Prostate gland (tissue), 2 donors: Measurements from ENCODE around the gene METTL1.

ENCODE experiments used
- CTCF ChIP-seq, 4 experiments: fragments of 200-600 bp in 2 of 4; fragments of 450-650 bp in 2 of 4; sonication (generic) in 2 of 4; IDR thresholded peaks; 1 replicate in 3 of 4; 2 replicates in 1 of 4; pipeline ENCODE4 v1.5.1; 2016 to 2019; ENCODE audit warnings: antibody characterized with exemption in 4 of 4, mild to moderate bottlenecking in 2 of 4, moderate library complexity in 2 of 4
- POLR2A ChIP-seq: fragments of 450-650 bp; IDR thresholded peaks from one replicate; pipeline ENCODE4 v1.6.1; 2016; ENCODE audit warnings: antibody characterized with exemption, mild to moderate bottlenecking

GRCh38 chr12:57731411-57732080 lies 40.4 kb downstream of the METTL1 start:
- no peak for TF ChIP-seq CTCF (IDR thresholded peaks at IDR 0.05)
- TF ChIP-seq POLR2A, result no peak
